Measurements from ENCODE around the gene ZNF398. TPM values are rescaled to one million over a fixed set of nuclear protein-coding genes. Genes with fewer than 3 reads are reported as not detected.

The ZNF398 gene
- total and polyA plus RNA-seq, 10 of the 15 experiments (the other 5 are each of a cell fraction or from before 2014, with no cell fraction given): 2.3 to 15.3 (median 10.0) TPM

- RAD21 ChIA-PET (ENCODE audit: unreplicated experiment): interaction anchor here (0.6 to 1.1 kb wide), 2 partner anchors 26 to 86 kb away, joined by 3 read pairs; partner anchors contain the start of gene ZNF398
These were observed 85.1 kb downstream of the ZNF398 start for GRCh38 chr7:149232362-149232761.

More at GRCh38 chr7:149232362-149232761, 85.1 kb downstream of the ZNF398 start:
- Histone ChIP-seq H3K4me1 (ENCODE audit: control insufficient read depth, insufficient read depth, low read length) (no peaks in the 10 kb centered on the region), H3K4me3 (no peak overlapping the region), H3K36me3 (ENCODE audit: control insufficient read depth in 2 of 2, insufficient read depth in 2 of 2, low read length in 1 of 2) (no peaks in the 10 kb centered on the region), H2AFZ (ENCODE audit: control insufficient read depth, low read depth, low read length) (no peak overlapping the region), H3K9ac (ENCODE audit: control insufficient read depth, insufficient read depth, low read length) (no peak overlapping the region), H3K4me2 (ENCODE audit: control insufficient read depth, insufficient read depth) (no peak overlapping the region), H3K27ac (ENCODE audit: control insufficient read depth, insufficient read depth) (no peak overlapping the region), H3K79me2 (ENCODE audit: control insufficient read depth, insufficient read depth, low read length) (no peaks in the 10 kb centered on the region), H3K27me3 (replicated peaks in 1 of 2; ENCODE audit: control insufficient read depth in 2 of 2, insufficient read depth in 2 of 2, low read length in 1 of 2) (no peaks in the 10 kb centered on the region), H4K20me1 (ENCODE audit: control insufficient read depth, insufficient read depth) (no peaks in the 10 kb centered on the region), H3K9me3 (replicated peaks; ENCODE audit: control insufficient read depth, insufficient read depth, low read length) (no peaks in the 10 kb centered on the region)
- ChIA-PET POLR2A (interaction anchor here (0.5 kb wide), 1 partner anchor 186 kb away, joined by 6 read pairs; no protein-coding TSS in a partner anchor), SMC1A (ENCODE audit: uncharacterized antibody, unreplicated experiment) (interaction anchor here (1.5 kb wide), 1 partner anchor 35 kb away, joined by 3 read pairs; no protein-coding TSS in a partner anchor), CTCF (interaction anchor here (0.7 kb wide), 1 partner anchor 510 kb away, joined by 3 read pairs; no protein-coding TSS in a partner anchor)
- intact Hi-C loops (cut with micrococcal nuclease; ENCODE audit: unreplicated experiment): no loop called here
- no peak for ATAC-seq
- 46% methylated on average over 2 of the region's 2 CpGs for WGBS (ENCODE audit: insufficient coverage, insufficient replicate concordance, low lambda C conversion rate, missing lambda C conversion rate)
- no peak for DNase-seq (ENCODE audit: low read depth, low spot score)
- no TSS peak for BruUV-seq (replicated peaks)
- no peak for FAIRE-seq
- in situ Hi-C loops (cut with MboI): no loop called here
- TF ChIP-seq GATAD2B (conservative IDR thresholded peaks at IDR 0.05; ENCODE audit: low read depth) (no peak), TAF1 (IDR thresholded peaks at IDR 0.05; ENCODE audit: borderline replicate concordance, low read depth, low read length) (no peak), RELA (IDR thresholded peaks at IDR 0.05; ENCODE audit: borderline replicate concordance, partially characterized antibody) (no peak), SIN3A (IDR thresholded peaks at IDR 0.05; ENCODE audit: low read depth, low read length) (no peak), STAT3 (IDR thresholded peaks at IDR 0.05; ENCODE audit: low read depth, low read length) (no peak), TBL1XR1 (IDR thresholded peaks at IDR 0.05; ENCODE audit: low read depth, low read length) (no peak), SMAD1 (IDR thresholded peaks at IDR 0.05; ENCODE audit: low read depth, partially characterized antibody) (no peak), ELK1 (IDR thresholded peaks at IDR 0.05; ENCODE audit: low read depth, low read length) (no peak), REST (IDR thresholded peaks at IDR 0.05; ENCODE audit: low read depth, low read length) (no peak), MXI1 (IDR thresholded peaks at IDR 0.05; ENCODE audit: low read depth, low read length) (no peak), SRF (IDR thresholded peaks at IDR 0.05; ENCODE audit: low read depth in 2 of 2, low read length in 2 of 2) (no peak), ZNF217 (IDR thresholded peaks at IDR 0.05) (no peak)
